ELF-1 (cell line): Measurements from ENCODE around the gene ATP5PB.

Experiments used
- DNase-seq: peaks from one replicate; pipeline ENCODE4 v3.0.0-alpha.2; 2016; ENCODE audit warnings: low read depth, low spot score

The ATP5PB gene

GRCh38 chr1:111475701-111476100 lies 26.4 kb downstream of the ATP5PB start:
- no peak for DNase-seq

- no peak for DNase-seq
Observed at GRCh38 chr1:111476214-111476613, 26.9 kb downstream of the ATP5PB start.

GRCh38 chr1:111476761-111477309 lies 27.6 kb downstream of the ATP5PB start:
- no peak for DNase-seq

GRCh38 chr1:111480674-111481073 lies 31.4 kb downstream of the ATP5PB start:
- DNase-seq = no peak

- peak; percentile 87 for DNase-seq
Observed at GRCh38 chr1:111481387-111482221, 32.3 kb downstream of the ATP5PB start.

- no peak for DNase-seq
Observed at GRCh38 chr1:111483166-111483565, 33.9 kb downstream of the ATP5PB start.

GRCh38 chr1:111483876-111484275 lies 34.6 kb downstream of the ATP5PB start:
- no peak for DNase-seq

GRCh38 chr1:111484391-111485026 lies 35.2 kb downstream of the ATP5PB start:
- DNase-seq = no peak

- DNase-seq = no peak
Observed at GRCh38 chr1:111486431-111486830, 37.2 kb downstream of the ATP5PB start.

- no peak for DNase-seq
Observed at GRCh38 chr1:111487133-111487532, 37.9 kb downstream of the ATP5PB start.

GRCh38 chr1:111488669-111489068 lies 39.4 kb downstream of the ATP5PB start:
- DNase-seq = no peak

- DNase-seq = no peak
Observed at GRCh38 chr1:111489604-111490003, 40.3 kb downstream of the ATP5PB start.

GRCh38 chr1:111490220-111490619 lies 41.0 kb downstream of the ATP5PB start:
- no peak for DNase-seq

GRCh38 chr1:111491070-111491469 lies 41.8 kb downstream of the ATP5PB start:
- no peak for DNase-seq

- DNase-seq = no peak
Observed at GRCh38 chr1:111496398-111496797, 47.1 kb downstream of the ATP5PB start.

- no peak for DNase-seq
Observed at GRCh38 chr1:111497592-111497991, 48.3 kb downstream of the ATP5PB start.

- DNase-seq = no peak
Observed at GRCh38 chr1:111499026-111499785, 49.9 kb downstream of the ATP5PB start.

GRCh38 chr1:111501645-111502044 lies 52.4 kb downstream of the ATP5PB start:
- DNase-seq = no peak

- DNase-seq = no peak
Observed at GRCh38 chr1:111503585-111504060, 54.4 kb downstream of the ATP5PB start, which contains the start of the genes ADORA3 and TMIGD3. TSS of gene ADORA3 (minus strand) at chr1:111503633. CDS start at chr1:111503354, 279 bp downstream. TSS of gene TMIGD3 (minus strand) at chr1:111503633. CDS start at chr1:111503354, 279 bp downstream.

- DNase-seq = no peak
Observed at GRCh38 chr1:111504097-111504496, 54.8 kb downstream of the ATP5PB start.

- DNase-seq = no peak
Observed at GRCh38 chr1:111505641-111506119, 56.4 kb downstream of the ATP5PB start.

GRCh38 chr1:111506561-111506960 lies 57.3 kb downstream of the ATP5PB start:
- no peak for DNase-seq
